PC-9 (cell line): Measurements from ENCODE around the gene OR2A25. TPM values are rescaled to one million over a fixed set of nuclear protein-coding genes. Genes with fewer than 3 reads are reported as not detected.

Source experiments
- BruUV-seq: library from RNA; stranded (reverse); fragments of 400-500 nt; replicated peaks from 2 replicates; lab custom pipeline; 2021; lab: Mats Ljungman, UMichigan
- CTCF ChIA-PET: fragments of 300-600 bp; sonication (Branson Sonifier 250); formaldehyde crosslinking; loops from one replicate; lab custom pipeline; 2022; ENCODE audit warnings: antibody characterized with exemption; lab: Charles Lee
- POLR2A ChIA-PET: fragments of 300-600 bp; sonication (Branson Sonifier 250); formaldehyde crosslinking; loops from one replicate; lab custom pipeline; 2022; ENCODE audit warnings: antibody characterized with exemption; ENCODE audit not compliant: unreplicated experiment; lab: Charles Lee
- DNase-seq, 2 experiments: peaks; one replicate each; pipeline versions ENCODE4 v3.0.0 to v3.0.0-alpha.2; 2015 to 2022; ENCODE audit warnings: mixed read lengths in 1 of 2
- H2AFZ ChIP-seq: fragments of 200-600 bp; sonication (generic); 2 replicates; pipeline ENCODE4 v1.8.1; 2017; ENCODE audit warnings: antibody characterized with exemption
- H3F3A ChIP-seq: fragments of 200-600 bp; sonication (generic); 2 replicates; pipeline ENCODE4 v1.8.1; 2017; ENCODE audit warnings: antibody characterized with exemption, mild to moderate bottlenecking, low read depth; ENCODE audit not compliant: insufficient read depth
- H3K27ac ChIP-seq: fragments of 200-600 bp; sonication (generic); 2 replicates; pipeline ENCODE4 v1.6.1; 2016; ENCODE audit warnings: mixed run types
- H3K27me3 ChIP-seq: fragments of 200-600 bp; sonication (generic); 2 replicates; pipeline ENCODE4 v1.6.1; 2016; ENCODE audit warnings: low read depth, mixed run types; ENCODE audit not compliant: insufficient read depth
- H3K36me3 ChIP-seq: fragments of 200-600 bp; sonication (generic); 2 replicates; pipeline ENCODE4 v1.6.1; 2016; ENCODE audit warnings: low read depth, mixed run types
- H3K4me1 ChIP-seq: fragments of 200-600 bp; sonication (generic); replicated peaks from 2 replicates; pipeline ENCODE4 v1.6.1; 2016; ENCODE audit warnings: mixed run types; ENCODE audit not compliant: insufficient read depth
- H3K4me2 ChIP-seq: fragments of 200-600 bp; sonication (generic); 2 replicates; pipeline ENCODE4 v1.6.1; 2017; ENCODE audit warnings: mixed run types
- H3K4me3 ChIP-seq: fragments of 200-600 bp; sonication (generic); 2 replicates; pipeline ENCODE4 v1.6.1; 2016; ENCODE audit warnings: mixed run types
- H3K79me2 ChIP-seq: fragments of 200-600 bp; sonication (generic); 2 replicates; pipeline ENCODE4 v1.6.1; 2017; ENCODE audit warnings: low read depth, mixed run types
- H3K9me2 ChIP-seq: fragments of 200-600 bp; sonication (generic); 2 replicates; pipeline ENCODE4 v1.8.1; 2017; ENCODE audit warnings: mild to moderate bottlenecking; ENCODE audit not compliant: insufficient read depth
- H3K9me3 ChIP-seq: fragments of 200-600 bp; sonication (generic); 2 replicates; pipeline ENCODE4 v1.8.1; 2016; ENCODE audit warnings: low read depth; ENCODE audit not compliant: insufficient read depth
- H4K20me1 ChIP-seq: fragments of 200-600 bp; sonication (generic); 2 replicates; pipeline ENCODE4 v1.8.1; 2017; ENCODE audit not compliant: insufficient read depth
- CTCF ChIP-seq: fragments of 200-600 bp; sonication (generic); conservative IDR thresholded peaks from 2 replicates; pipeline ENCODE4 v1.6.1; 2017; ENCODE audit warnings: mixed run types, antibody characterized with exemption, mild to moderate bottlenecking, moderate library complexity
- EZH2 ChIP-seq: fragments of 200-600 bp; sonication (generic); IDR thresholded peaks from 2 replicates; pipeline ENCODE4 v1.8.0; 2017; ENCODE audit warnings: antibody characterized with exemption, low read depth
- intact Hi-C: fragments of 100-400 bp; cut with micrococcal nuclease; formaldehyde crosslinking; loops from one replicate; pipeline ENCODE4 v1.10.0; 2022; ENCODE audit not compliant: unreplicated experiment
- total RNA-seq: library from RNA; stranded (reverse); gene quantifications from 2 replicates; pipeline ENCODE4 v1.2.3, GENCODE V29; 2021

OR2A25 gene
- total RNA-seq, 1 experiment from 2014 or later = not detected

DNA sequence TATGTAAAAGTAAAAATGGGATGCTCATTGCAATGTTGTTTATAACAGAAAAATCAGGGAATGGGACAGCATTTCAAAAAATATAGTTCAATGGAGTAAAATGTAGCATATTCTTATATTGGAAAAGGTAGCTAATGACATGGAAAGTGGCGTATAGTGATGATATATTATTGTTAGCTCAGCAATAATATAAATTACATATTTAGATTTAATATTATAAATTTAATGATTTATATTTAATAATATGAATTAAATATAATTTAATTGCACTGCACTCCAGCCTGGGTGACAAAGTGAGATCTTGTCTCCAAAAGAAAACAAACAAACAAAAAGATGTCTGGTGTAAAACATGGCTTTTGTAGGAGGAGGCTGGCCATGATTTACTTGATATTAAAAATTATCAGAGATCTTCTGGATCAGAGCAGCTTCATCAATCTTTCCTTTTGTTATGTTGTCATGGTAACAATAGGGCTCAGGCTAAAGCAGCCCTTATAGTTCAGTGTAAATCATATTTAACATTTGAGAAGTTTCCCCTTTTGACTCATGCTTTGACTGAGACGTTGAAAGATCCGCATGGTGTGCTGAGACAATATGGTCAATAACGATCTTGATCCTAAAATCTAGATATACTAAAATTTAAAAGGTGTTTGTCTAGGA lies 46.3 kb upstream of the OR2A25 start:
- intact Hi-C loops = no loop called here
- no peaks in the 10 kb centered on the region for H3F3A ChIP-seq
- no peaks in the 10 kb centered on the region for H3K36me3 ChIP-seq
- no peaks in the 10 kb centered on the region for H3K79me2 ChIP-seq
- H3K4me1 ChIP-seq = no peaks in the 10 kb centered on the region
- no peak overlapping the region for H3K4me3 ChIP-seq
- H2AFZ ChIP-seq = no peak overlapping the region
- no peaks in the 10 kb centered on the region for H4K20me1 ChIP-seq
- H3K27ac ChIP-seq = no peak overlapping the region
- TF ChIP-seq CTCF (no peak), EZH2 (no peak)
- no TSS peak for BruUV-seq
- POLR2A ChIA-PET = no interaction called here
- no peak for DNase-seq
- no peaks in the 10 kb centered on the region for H3K27me3 ChIP-seq
- CTCF ChIA-PET = no interaction called here
- H3K9me2 ChIP-seq = no peaks in the 10 kb centered on the region
- no peak overlapping the region for H3K4me2 ChIP-seq
- H3K9me3 ChIP-seq = no peaks in the 10 kb centered on the region

GRCh38 chr7:144024213-144024612 lies 45.4 kb upstream of the OR2A25 start:
- Histone ChIP-seq H4K20me1 (no peaks in the 10 kb centered on the region), H3K4me1 (no peaks in the 10 kb centered on the region), H3K4me2 (no peak overlapping the region), H3K4me3 (no peak overlapping the region), H2AFZ (no peak overlapping the region), H3K9me3 (no peaks in the 10 kb centered on the region), H3K9me2 (no peaks in the 10 kb centered on the region), H3K27me3 (no peaks in the 10 kb centered on the region), H3K27ac (no peak overlapping the region), H3F3A (no peaks in the 10 kb centered on the region), H3K36me3 (no peaks in the 10 kb centered on the region), H3K79me2 (no peaks in the 10 kb centered on the region)
- ChIA-PET CTCF (no interaction called here), POLR2A (no interaction called here)
- intact Hi-C loops = no loop called here
- TF ChIP-seq CTCF (no peak), EZH2 (no peak)
- no peak for DNase-seq
- BruUV-seq = no TSS peak

DNA sequence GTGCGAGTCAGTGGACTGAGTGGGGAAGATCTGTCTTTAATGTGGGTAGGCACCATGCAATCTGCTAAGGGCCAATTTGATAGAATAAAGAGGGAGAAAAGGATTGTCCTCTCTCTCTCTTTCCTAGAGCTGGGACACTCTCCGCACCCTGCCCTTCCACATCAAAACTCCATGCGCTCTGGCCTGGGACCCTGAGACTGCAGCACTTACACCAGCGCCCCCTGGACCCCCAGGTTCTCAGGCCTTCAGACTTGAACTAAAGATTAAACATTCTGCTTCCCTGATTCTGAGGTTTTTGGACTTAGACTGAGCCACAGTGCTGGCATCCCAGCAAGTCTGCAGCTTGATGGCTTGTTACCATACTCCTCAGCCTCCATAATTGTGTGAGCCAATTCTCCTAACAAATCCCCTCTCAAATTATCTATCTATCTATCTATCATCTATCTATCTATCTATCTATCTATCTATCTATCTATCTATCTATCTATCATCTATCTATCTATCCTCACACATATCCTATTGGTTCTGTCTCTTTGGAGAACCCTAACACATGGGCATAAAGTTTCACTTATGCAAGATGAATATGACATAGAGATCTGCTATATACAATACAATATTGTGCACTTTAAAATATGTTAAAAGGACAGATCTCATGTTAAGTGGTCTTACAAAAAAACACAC lies 43.3 kb upstream of the OR2A25 start:
- Histone ChIP-seq H3K4me3 (no peak overlapping the region), H3F3A (no peaks in the 10 kb centered on the region), H3K4me1 (no peaks in the 10 kb centered on the region), H3K4me2 (no peak overlapping the region), H3K79me2 (no peaks in the 10 kb centered on the region), H4K20me1 (no peaks in the 10 kb centered on the region), H2AFZ (no peak overlapping the region), H3K9me2 (no peaks in the 10 kb centered on the region), H3K36me3 (no peaks in the 10 kb centered on the region), H3K27me3 (no peaks in the 10 kb centered on the region), H3K27ac (no peak overlapping the region), H3K9me3 (no peaks in the 10 kb centered on the region)
- BruUV-seq = no TSS peak
- TF ChIP-seq CTCF (no peak), EZH2 (no peak)
- ChIA-PET CTCF (no interaction called here), POLR2A (no interaction called here)
- DNase-seq = no peak
- intact Hi-C loops = no loop called here
